Renal cortex interstitium (tissue), 11 donors: ENCODE results near the gene GATD1. TPM values are rescaled to one million over a fixed set of nuclear protein-coding genes. Genes with fewer than 3 reads are reported as not detected.
A peak's percentile ranks its signal among the peaks of the same experiment; 100 is the strongest.

Source experiments
- DNase-seq, 11 donors: peaks; one replicate each; pipeline ENCODE4 v3.0.0-alpha.2; 2013; ENCODE audit warnings: low read depth in 9 of 11, low spot score in 4 of 11; ENCODE audit errors: extremely low read depth in 1 of 11
- polyA plus RNA-seq, 3 donors: library from polyadenylated mRNA; unstranded; fragments of 120-200 nt; gene quantifications; one replicate each; pipeline ENCODE4 v1.2.1, GENCODE V29; 2013; ENCODE audit not compliant: insufficient read length in 3 of 3

The GATD1 gene
- polyA plus RNA-seq, 3 donors = 53.7 to 103 (median 88.2) TPM

- no peak for DNase-seq
These were observed 41.3 kb upstream of the GATD1 start, which contains the start of gene PNPLA2 for GRCh38 chr11:818396-819128. Gene PNPLA2 (plus strand): TSS chr11:818914. CDS start chr11:819719, 805 bp downstream.

GRCh38 chr11:816433-816779 lies 39.1 kb upstream of the GATD1 start:
- no peak for DNase-seq

- no peak for DNase-seq
These were observed 38.6 kb upstream of the GATD1 start for GRCh38 chr11:815675-816432.

GRCh38 chr11:813456-814096 lies 36.3 kb upstream of the GATD1 start:
- DNase-seq = no peak

GRCh38 chr11:813072-813455 lies 35.8 kb upstream of the GATD1 start:
- DNase-seq = no peak

GRCh38 chr11:812390-812789 lies 35.1 kb upstream of the GATD1 start:
- no peak for DNase-seq

GRCh38 chr11:811446-812245 lies 34.4 kb upstream of the GATD1 start:
- no peak for DNase-seq

- DNase-seq = no peak
These were observed 32.8 kb upstream of the GATD1 start for GRCh38 chr11:810040-810567.

GRCh38 chr11:809287-810039 lies 32.2 kb upstream of the GATD1 start, which contains the start of gene RPLP2:
Gene RPLP2 (plus strand): TSS chr11:809967. CDS start chr11:810235, 268 bp downstream.
- DNase-seq = peak; percentile 93 to 99 (median 97)

- no peak for DNase-seq
These were observed 31.4 kb upstream of the GATD1 start for GRCh38 chr11:808427-809286.

- no peak for DNase-seq
These were observed 27.3 kb upstream of the GATD1 start for GRCh38 chr11:804599-804964.

GRCh38 chr11:803770-804598 lies 26.7 kb upstream of the GATD1 start:
- no peak for DNase-seq

GRCh38 chr11:803467-803742 lies 26.1 kb upstream of the GATD1 start:
- DNase-seq = no peak

GRCh38 chr11:802693-803466 lies 25.6 kb upstream of the GATD1 start:
- no peak for DNase-seq

- no peak for DNase-seq
These were observed 24.8 kb upstream of the GATD1 start for GRCh38 chr11:802018-802617.
